Transverse colon (tissue), 4 donors: ENCODE data around the gene HMCN2.

Experiments used
- CTCF ChIP-seq, 5 experiments: fragments of 200-600 bp in 3 of 5; fragments of 450-650 bp in 2 of 5; sonication (generic) in 3 of 5; IDR thresholded peaks; 1 replicate in 2 of 5; 2 replicates in 3 of 5; pipeline ENCODE4 v1.5.1; 2016 to 2017; ENCODE audit warnings: antibody characterized with exemption in 5 of 5, inconsistent platforms in 3 of 5, mild to moderate bottlenecking in 2 of 5, moderate library complexity in 1 of 5
- POLR2A ChIP-seq: fragments of 450-650 bp; IDR thresholded peaks from one replicate; pipeline ENCODE4 v1.6.1; 2016; ENCODE audit warnings: antibody characterized with exemption, mild to moderate bottlenecking, moderate library complexity
- POLR2AphosphoS5 ChIP-seq, 3 donors: sonication (generic); formaldehyde crosslinking; IDR thresholded peaks; one replicate each; pipeline ENCODE4 v1.6.1; 2016; ENCODE audit warnings: antibody characterized with exemption in 3 of 3

GRCh38 chr9:130387905-130388304 is 122.3 kb downstream of the HMCN2 start:
- TF ChIP-seq POLR2A = no peak
- TF ChIP-seq CTCF (IDR thresholded peaks at IDR 0.05) = no peak
- TF ChIP-seq POLR2AphosphoS5 (IDR thresholded peaks at IDR 0.05) = no peak
